CD4-positive, alpha-beta T cell treated with Interleukin-12 subunit alpha and Interleukin-12 subunit beta, for 1 hour (primary cell): ENCODE measurements around the gene CREG1.
"Not testable (repeated sequence)": the region's sequence is repeated elsewhere in the genome, so short reads cannot be mapped to it uniquely, and the experiment has no call there.

Experiments
- DNase-seq: peaks from one replicate; pipeline ENCODE4 v3.0.0-alpha.2; 2020

The CREG1 gene

GRCh38 chr1:167563579-167564246 lies 10.2 kb upstream of the CREG1 start:
- DNase-seq = no peak

DNA sequence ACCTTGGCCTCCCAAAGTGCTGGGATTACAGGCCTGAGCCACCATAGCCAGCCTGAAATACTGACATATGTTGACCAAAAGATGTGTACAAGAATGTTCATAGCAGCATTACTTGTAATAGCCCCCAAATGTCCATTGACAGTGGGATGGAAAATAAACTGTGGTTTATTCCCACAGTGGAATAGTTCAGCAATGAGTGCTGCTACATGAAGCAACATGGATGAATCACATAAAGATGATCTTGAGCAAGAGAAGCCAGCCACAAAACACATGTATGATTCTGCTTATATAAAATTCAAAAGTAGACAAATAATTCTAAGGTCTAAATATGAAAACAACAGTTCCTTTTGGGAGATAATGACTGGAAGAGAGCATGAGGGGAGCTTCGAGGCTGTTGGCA lies 9.1 kb upstream of the CREG1 start:
- no peak for DNase-seq

- no peak for DNase-seq
Measured at GRCh38 chr1:167561753-167562152, 8.2 kb upstream of the CREG1 start.

DNA sequence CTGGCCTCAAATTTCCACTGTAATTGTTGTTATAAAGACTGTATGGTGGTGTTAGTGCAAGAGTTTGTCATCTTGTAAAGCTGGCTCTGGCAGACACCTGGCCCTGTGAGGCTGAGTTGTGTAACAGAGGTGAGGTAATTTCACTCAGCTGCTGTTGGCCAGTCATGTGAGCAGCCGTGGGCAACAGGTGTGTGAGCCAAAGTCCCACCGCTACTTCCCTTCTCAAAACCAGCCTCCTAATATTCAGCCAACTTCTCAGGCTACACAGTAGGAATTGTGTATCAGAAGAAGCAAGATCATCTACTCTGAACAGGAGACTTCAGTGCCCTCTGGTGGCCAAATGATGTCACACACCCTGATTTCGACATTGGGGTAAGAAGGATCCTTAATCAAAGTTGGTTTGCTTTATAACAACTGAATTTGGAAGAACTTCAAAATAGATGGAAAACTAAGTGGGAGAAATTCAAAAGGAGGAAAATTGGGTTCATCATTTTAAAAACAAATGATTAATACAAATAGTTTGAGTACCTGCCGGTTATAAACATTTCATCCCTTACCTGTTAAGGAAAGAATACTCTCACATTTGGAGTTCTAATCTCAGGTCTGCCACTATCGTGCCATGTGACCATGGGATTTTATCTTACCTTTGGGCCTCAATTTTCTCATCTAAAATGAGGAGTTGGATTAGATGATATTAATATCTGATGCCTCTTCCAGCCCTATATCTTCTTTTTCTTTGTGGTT lies 2.6 kb upstream of the CREG1 start:
- DNase-seq = peak; percentile 80

DNA sequence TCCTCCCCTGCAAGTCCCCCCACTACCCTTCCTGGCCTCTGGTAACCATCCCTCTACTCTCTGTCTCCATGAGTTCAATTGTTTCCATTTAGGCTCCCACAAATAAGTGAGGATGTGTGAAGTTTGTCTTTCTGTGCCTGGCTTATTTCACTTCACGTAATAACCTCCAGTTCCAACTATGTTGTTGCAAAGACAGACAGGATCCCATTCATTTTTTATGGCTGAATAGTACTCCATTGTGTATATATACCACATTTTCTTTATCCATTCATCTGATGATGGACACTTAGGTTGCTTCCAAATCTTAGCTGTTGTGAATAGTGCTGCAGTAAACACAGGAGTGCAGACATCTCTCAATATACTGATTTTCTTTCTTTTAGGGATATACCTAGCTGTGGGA lies 1.5 kb upstream of the CREG1 start:
- not testable (repeated sequence) for DNase-seq

DNA sequence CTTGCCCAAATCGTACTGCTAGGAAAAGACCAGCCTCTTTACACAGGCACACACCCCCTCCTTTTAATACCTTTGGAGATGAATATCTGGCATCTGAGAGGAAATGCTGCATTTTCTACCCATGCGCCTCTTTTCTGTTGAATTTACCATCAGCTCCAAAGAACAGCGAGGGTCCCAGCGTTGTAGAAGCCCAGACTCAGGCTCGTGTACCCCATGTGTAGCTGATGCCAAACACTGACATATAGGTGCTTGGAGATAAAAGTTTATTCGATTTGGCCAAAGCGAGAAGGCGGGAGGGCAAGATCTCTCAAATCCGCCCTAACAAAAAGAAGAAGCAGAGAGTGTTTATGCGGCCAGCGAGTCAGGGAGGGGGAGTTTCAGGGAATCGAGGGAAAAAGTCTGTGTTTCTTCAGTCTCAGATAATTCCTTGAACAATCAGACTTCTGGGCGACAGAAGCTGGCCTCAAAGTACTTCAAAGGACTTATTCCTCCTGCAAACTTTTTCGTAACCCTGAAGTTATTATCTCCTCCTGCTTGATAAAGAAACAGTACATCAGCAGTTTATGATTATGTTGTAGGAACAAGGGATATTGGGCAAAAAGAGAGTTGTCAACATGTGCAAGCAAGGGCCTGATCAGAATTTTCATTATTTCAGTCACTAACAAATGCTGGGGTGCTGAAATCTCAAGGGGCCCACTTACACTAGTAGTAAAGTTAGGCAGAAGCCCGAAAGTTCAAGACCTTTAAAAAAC lies 642 bp upstream of the CREG1 start:
- DNase-seq = no peak

DNA sequence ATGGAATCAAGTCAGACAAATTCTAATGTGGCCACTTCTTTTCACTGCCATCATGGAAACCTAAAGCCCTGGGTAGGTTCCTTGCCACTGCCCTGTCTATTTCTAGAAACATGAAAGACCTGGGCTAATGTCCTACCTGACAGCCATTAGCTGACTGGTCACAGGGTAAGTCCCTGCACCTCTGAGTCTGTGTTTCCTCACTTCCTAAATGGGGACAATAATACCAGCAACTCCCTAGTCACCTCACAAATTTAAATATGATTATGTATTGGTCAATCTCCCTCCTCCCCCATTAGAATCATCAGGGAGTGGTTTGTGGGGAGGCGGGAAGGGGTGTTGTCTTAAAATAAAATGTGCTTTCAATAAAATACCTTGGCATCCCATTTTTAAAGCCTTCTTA lies 2.2 kb downstream of the CREG1 start:
- DNase-seq = no peak

- DNase-seq = no peak
Measured at GRCh38 chr1:167548059-167548932, 5.3 kb downstream of the CREG1 start.

GRCh38 chr1:167546935-167547334 lies 6.6 kb downstream of the CREG1 start:
- DNase-seq = no peak

- DNase-seq = no peak
Measured at GRCh38 chr1:167545349-167545748, 8.2 kb downstream of the CREG1 start.

DNA sequence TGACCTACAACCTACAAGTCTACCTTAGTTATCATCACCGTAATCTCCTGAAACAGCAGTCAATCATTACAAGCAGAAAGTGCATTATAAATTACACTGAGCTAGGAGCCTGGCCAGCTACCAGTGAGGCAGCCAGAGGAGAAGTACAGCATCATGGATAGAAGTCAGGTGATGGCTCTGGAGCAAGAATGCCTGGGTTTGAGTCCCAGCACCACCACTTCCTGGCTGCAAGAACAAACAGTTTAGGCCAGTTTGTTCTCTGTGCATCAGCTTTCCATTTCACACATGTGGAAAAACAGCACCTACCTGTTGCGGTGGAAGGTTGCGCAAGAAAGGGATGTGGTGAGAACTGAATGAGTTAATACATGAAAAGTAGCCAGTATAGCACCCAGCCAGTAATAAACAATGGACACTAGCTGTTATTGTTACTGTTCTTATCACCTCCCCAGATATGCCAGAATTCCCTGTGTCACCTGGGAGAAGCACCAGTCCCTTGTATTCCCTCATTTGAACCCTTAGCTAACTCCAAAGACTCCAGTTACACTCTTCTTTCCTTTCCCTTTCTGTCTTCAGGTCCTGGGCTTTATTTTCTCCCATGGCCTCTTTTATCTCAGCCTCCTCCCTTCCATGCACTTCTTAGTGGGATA lies 9.0 kb downstream of the CREG1 start:
- DNase-seq = no peak

- DNase-seq = no peak
Measured at GRCh38 chr1:167543199-167543990, 10.2 kb downstream of the CREG1 start.

- DNase-seq = no peak
Measured at GRCh38 chr1:167542109-167543032, 11.2 kb downstream of the CREG1 start.

DNA sequence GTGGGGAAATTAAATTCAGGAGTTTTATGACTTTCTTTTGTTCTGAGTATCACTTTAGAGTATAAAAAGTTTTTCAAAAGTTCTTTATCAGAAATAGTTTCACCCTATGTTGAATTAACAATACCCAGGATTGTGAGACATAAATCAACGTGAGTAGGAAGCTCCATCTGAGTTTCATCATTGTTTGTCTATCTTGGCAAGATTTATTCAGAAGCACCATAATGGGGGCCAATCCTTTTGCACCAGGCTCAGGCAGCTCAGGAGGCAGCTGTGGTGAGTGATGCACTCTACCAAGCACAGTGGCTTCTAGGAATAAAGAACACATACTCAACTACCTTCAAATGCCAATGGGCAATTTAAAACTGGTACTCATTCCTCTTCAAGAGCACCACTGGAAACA lies 12.0 kb downstream of the CREG1 start:
- no peak for DNase-seq

DNA sequence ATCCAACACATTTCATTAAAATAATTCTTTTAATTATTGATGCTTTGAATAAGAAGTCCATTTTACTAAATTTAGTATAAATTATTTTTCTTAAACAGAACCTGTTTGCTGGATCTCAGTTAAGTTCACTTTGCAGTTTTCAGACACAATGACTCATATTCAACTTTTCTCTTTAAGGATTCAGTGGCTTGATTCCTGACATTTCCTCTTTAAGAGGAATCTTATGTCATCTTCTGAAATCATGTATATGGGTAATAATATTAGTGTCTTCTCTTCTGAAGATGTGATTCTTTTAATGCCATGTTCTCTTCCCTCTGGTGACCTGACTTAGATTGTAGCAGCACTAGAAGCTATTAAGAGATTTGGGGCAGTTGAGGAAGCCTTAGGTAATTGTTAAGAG lies 12.6 kb downstream of the CREG1 start:
- no peak for DNase-seq

- DNase-seq = no peak
Measured at GRCh38 chr1:167538657-167539056, 14.9 kb downstream of the CREG1 start.

GRCh38 chr1:167533851-167534300 lies 19.7 kb downstream of the CREG1 start:
- DNase-seq = peak; percentile 70

GRCh38 chr1:167532964-167533824 lies 20.4 kb downstream of the CREG1 start:
- no peak for DNase-seq

DNA sequence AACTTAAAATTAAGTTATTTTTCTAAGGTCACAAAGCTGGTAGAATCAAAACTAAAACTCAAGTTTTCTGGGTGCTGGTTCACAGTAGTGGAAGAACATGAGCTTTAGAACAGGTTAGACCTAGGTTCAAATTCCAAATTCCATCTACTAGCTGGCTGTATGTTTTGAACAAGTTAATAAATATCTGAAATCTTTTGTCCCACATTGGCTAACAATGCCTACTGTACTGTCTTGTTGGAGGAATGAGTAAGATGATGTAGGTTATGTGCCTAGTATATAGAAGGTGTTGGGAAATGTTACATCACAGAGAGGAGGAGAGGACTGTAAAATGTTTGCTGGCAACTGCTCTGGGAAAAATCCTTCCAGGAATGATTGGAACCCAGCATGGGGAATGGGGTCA lies 21.2 kb downstream of the CREG1 start:
- DNase-seq = no peak
